ENCODE data around the gene DUS2. TPM values are rescaled to one million over a fixed set of nuclear protein-coding genes. Genes with fewer than 3 reads are reported as not detected.

DUS2 gene
- total RNA-seq, 1 donor from 2014 or later, result 16.4 TPM

DNA sequence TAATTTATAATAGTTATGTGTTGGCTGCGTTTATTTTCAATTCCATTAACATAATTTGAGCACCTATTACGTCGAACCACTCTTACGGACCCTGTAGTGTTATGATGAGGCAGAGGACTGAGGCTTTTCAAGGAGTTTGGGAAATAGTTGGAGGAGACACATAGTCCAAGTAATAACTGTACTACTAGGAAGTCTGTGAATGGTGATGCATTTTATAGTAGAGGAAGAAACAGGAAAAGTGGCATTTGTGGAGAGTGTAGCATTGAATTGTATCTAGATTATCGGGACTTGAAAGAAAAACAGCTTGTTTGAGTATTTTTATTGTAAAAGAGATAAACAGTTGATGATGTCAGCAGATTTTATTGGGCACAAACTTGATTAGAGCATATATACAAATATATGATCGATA, 63.8 kb downstream of the DUS2 start:
- no peaks in the 10 kb centered on the region for H3K9me3 Mint-ChIP-seq (ENCODE audit: unreplicated experiment)
- peak overlapping the region; percentile 75 for H3K27ac Mint-ChIP-seq (ENCODE audit: unreplicated experiment)

GRCh38 chr16:68087688-68088087, 64.6 kb downstream of the DUS2 start:
- TF ChIP-seq CTCF (IDR thresholded peaks at IDR 0.05; ENCODE audit: unreplicated experiment), result no peak
- no peak overlapping the region for H3K4me3 Mint-ChIP-seq (ENCODE audit: unreplicated experiment)
- no peaks in the 10 kb centered on the region for H3K9me3 Mint-ChIP-seq (ENCODE audit: unreplicated experiment)
- H3K27me3 Mint-ChIP-seq (ENCODE audit: unreplicated experiment), result peaks cover 5% of the 10 kb centered on the region
- H3K4me1 Mint-ChIP-seq (ENCODE audit: unreplicated experiment), result peaks cover 20% of the 10 kb centered on the region
- no peak for DNase-seq (ENCODE audit: low spot score)
- H3K27ac Mint-ChIP-seq (ENCODE audit: unreplicated experiment), result no peak overlapping the region
- H3K36me3 Mint-ChIP-seq (ENCODE audit: low read depth, unreplicated experiment), result peaks cover 11% of the 10 kb centered on the region

More for the DNA sequence above, 63.8 kb downstream of the DUS2 start:
- peaks cover 11% of the 10 kb centered on the region for H3K36me3 Mint-ChIP-seq (ENCODE audit: low read depth, unreplicated experiment)
- TF ChIP-seq CTCF (IDR thresholded peaks at IDR 0.05; ENCODE audit: unreplicated experiment), result no peak
- H3K4me3 Mint-ChIP-seq (ENCODE audit: unreplicated experiment), result peak overlapping the region; percentile 100
- H3K27me3 Mint-ChIP-seq (ENCODE audit: unreplicated experiment), result peaks cover 7% of the 10 kb centered on the region
- no peak for DNase-seq (ENCODE audit: low spot score)
- H3K4me1 Mint-ChIP-seq (ENCODE audit: unreplicated experiment), result peaks cover 20% of the 10 kb centered on the region

- Mint-ChIP-seq H3K36me3 (ENCODE audit: low read depth, unreplicated experiment) (peaks cover 10% of the 10 kb centered on the region), H3K9me3 (ENCODE audit: unreplicated experiment) (no peaks in the 10 kb centered on the region), H3K4me1 (ENCODE audit: unreplicated experiment) (peaks cover 22% of the 10 kb centered on the region), H3K27me3 (ENCODE audit: unreplicated experiment) (peaks cover 5% of the 10 kb centered on the region), H3K27ac (ENCODE audit: unreplicated experiment) (no peak overlapping the region), H3K4me3 (ENCODE audit: unreplicated experiment) (no peak overlapping the region)
- TF ChIP-seq CTCF (IDR thresholded peaks at IDR 0.05; ENCODE audit: unreplicated experiment), result no peak
- DNase-seq (ENCODE audit: low spot score), result no peak
Observed at GRCh38 chr16:68088130-68088972, 65.3 kb downstream of the DUS2 start.

DNA sequence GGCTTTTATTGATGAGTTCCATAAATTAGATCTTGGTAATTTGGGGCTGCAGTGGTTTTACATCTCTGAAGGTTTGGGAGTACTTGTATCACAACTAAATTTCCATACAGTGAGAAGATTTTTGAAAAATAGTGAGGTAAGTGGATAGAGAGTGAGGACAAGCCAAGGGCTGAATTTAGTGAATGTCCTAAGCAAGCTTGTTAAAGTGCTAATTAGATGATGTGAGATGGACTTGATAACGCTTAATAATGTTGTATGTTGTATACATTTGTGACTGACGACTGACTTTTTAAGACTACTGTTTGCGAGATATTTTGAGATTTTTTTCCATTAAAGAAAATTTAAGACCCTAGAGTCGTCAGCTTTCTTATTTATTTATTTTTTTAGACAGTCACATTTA, 66.0 kb downstream of the DUS2 start:
- no peak overlapping the region for H3K4me3 Mint-ChIP-seq (ENCODE audit: unreplicated experiment)

More for the DNA sequence above, 66.0 kb downstream of the DUS2 start:
- peaks cover 16% of the 10 kb centered on the region for H3K4me1 Mint-ChIP-seq (ENCODE audit: unreplicated experiment)
- no peak overlapping the region for H3K27ac Mint-ChIP-seq (ENCODE audit: unreplicated experiment)
- H3K9me3 Mint-ChIP-seq (ENCODE audit: unreplicated experiment), result no peaks in the 10 kb centered on the region
- DNase-seq (ENCODE audit: low spot score), result no peak
- peaks cover 4% of the 10 kb centered on the region for H3K36me3 Mint-ChIP-seq (ENCODE audit: low read depth, unreplicated experiment)
- TF ChIP-seq CTCF (IDR thresholded peaks at IDR 0.05; ENCODE audit: unreplicated experiment), result no peak
- H3K27me3 Mint-ChIP-seq (ENCODE audit: unreplicated experiment), result no peaks in the 10 kb centered on the region

Data from endothelial cell (in vitro differentiated cells).